ENCODE results near the gene UBL4B.

GRCh38 chr1:110125810-110126209 lies 13.6 kb downstream of the UBL4B start:
- TF ChIP-seq POLR2A (IDR thresholded peaks at IDR 0.05), result no peak
- TF ChIP-seq, protein P1, sequence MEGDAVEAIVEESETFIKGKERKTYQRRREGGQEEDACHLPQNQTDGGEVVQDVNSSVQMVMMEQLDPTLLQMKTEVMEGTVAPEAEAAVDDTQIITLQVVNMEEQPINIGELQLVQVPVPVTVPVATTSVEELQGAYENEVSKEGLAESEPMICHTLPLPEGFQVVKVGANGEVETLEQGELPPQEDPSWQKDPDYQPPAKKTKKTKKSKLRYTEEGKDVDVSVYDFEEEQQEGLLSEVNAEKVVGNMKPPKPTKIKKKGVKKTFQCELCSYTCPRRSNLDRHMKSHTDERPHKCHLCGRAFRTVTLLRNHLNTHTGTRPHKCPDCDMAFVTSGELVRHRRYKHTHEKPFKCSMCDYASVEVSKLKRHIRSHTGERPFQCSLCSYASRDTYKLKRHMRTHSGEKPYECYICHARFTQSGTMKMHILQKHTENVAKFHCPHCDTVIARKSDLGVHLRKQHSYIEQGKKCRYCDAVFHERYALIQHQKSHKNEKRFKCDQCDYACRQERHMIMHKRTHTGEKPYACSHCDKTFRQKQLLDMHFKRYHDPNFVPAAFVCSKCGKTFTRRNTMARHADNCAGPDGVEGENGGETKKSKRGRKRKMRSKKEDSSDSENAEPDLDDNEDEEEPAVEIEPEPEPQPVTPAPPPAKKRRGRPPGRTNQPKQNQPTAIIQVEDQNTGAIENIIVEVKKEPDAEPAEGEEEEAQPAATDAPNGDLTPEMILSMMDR (IDR thresholded peaks at IDR 0.05), result no peak

All from gastroesophageal sphincter (tissue), 3 donors.